T-helper 2 cell (primary cell): ENCODE data around the gene PRR20G.
"Not testable (repeated sequence)": the region's sequence is repeated elsewhere in the genome, so short reads cannot be mapped to it uniquely, and the experiment has no call there.

ENCODE experiments used
- DNase-seq, 5 experiments: peaks; one replicate each; pipeline versions ENCODE4 v3.0.0 to v3.0.0-alpha.2; 2012 to 2022
- total RNA-seq, 2 donors: gene quantifications; one replicate each; lab custom pipeline; 2026; lab: John Stamatoyannopoulos, UW

The PRR20G gene
- 0 reads per million in 2 donors for total RNA-seq

DNA sequence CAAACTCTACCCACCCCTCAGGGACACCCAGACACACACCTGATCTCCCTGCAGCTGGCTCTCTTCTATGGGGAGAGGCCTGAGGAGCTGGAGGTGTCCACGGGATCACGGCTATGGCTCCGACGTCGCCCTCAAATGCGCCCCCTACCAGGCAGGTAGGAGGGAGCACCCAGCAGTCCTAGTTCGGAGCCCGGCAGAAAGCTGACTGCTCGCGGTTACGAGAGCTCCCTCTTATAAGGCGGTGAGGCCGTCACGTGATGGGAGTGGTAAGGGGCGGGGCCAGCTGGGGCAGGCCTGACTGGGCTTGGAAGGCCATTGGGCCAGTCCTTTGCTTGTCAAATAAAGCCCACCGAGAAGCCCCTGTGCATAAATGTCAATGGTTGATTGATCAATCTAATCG is at the start of gene PRR20G:
TSS of gene PRR20G (minus strand) at position 207 of the 400 bp plus-strand sequence. CDS start 681 bp downstream, outside the sequence.
- DNase-seq: no peak

DNA sequence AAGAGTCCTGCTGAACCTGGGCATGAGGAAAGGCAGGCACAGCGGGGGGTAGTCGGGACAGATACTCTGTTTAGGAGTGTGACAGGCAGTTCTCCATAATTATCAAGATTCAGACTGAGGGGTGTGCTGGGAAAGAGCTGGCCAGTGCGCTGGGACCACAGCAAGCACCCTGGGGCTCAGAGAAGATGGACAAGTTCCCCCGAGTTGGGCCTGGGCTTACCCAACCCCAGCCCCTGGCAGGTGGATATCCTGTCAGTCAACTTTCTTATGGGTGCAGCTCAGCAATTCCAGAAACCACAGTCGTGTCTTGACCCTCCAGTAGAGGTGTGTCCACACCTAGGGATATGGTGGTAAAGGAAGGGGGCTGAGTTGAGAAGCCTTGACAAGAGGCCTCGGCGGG is 49.2 kb upstream of the PRR20G start:
- no peak for DNase-seq

DNA sequence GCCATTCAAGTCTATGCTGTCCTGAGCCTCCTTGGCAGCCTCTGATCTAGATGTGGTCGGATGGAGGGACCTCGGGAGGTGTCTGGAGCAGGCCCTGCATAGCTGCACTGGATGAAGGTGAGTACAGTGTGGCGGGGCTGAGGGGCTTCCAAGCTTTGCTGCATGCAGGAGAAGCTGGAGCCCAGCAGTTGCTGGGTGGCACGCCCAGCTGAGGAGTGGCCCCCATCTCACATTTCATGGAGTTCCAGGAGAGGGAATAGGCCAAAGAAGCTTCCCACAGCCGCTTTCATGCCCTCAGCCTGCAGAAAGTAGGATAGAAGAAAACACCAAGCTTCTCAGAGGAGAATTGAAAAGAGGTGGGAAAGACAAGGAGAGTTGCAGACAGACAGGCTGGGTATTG is 48.3 kb upstream of the PRR20G start:
- DNase-seq: no peak

DNA sequence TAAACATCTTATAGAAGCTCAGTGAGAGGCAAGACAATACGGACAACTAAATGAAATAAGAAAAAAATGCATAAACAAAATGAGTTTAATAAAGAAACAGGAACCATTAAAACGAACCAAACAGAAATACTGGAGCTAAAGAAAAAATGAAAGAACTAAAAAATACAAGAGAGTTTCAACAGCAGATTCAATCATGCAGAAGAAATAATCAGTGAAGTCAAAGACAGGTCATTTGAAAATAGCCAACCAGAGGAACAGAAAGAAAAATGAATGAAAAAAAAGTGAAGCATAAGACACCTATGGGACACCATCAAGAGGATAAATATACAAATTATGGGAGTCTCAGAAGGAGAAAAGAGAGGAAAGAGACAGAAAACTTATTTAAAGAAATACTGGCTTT is 42.5 kb upstream of the PRR20G start:
- no peak for DNase-seq

DNA sequence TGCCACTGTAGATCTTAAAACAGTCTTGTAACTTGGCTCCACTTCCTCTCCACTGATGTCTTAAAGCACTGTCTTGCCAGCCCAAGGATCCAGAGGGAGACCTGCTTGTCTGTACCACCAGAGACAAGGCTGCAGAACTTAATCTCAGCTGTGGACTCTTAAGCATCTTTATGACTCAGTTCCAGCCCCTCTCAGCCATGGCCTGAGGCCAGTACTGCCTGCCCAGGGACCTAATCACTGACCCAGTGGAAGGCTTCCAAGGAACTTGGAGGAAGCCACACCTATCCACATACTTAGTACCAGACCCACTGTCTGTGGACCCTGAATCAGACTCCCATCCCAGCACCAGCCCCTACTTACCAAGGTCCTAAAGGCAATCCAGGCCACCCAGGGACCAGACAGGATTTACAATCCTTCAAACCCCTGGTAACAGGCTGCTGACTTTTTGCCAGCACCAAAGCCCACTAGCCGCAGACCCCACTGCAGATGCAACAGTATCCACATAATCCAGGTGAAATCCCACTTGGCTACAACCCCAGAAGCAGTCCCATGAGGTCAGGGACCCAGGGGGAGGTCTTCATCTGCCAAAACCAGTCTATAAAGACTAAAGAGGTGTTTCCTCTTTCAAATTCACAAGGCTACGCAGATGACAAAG is 41.9 kb upstream of the PRR20G start:
- no peak for DNase-seq

DNA sequence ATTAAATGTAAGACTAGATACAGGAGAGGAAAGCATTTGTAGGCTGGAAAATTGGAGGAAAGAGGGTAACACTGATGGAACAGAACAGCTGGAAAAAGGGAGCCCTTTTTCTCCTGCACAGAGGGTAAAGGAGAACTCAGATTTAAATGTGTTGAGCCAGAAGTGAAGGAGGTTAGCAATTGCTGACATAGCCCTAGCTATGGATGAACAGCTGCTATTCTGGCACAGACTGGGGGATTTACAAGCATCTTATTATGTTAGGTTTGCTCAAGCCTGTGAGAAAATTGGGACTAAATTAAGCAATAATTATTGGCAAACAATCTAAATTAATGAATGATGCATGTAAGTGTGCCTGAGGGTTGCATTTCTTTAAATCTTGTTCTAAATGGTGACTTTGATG is 40.6 kb upstream of the PRR20G start:
- no peak for DNase-seq

DNA sequence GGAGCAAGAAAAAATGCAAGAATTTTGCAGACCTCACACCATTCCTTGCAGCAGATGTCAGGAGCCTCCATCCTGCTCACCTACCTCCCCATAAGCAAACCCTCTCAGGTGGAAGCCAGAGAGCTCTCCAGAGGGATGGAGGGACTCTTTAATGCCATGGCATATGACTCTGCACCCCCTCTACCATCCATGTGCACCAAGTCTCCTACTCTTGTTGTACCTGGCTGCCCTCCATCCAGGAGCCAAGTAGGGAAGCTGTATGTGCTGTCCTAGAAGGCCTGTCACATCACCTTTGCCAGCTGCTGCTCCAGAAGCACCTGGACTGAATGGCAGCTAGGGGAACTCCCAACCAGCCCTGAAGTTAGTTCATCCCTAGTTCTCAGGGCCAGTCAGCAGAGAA is 38.5 kb upstream of the PRR20G start:
- no peak for DNase-seq

DNA sequence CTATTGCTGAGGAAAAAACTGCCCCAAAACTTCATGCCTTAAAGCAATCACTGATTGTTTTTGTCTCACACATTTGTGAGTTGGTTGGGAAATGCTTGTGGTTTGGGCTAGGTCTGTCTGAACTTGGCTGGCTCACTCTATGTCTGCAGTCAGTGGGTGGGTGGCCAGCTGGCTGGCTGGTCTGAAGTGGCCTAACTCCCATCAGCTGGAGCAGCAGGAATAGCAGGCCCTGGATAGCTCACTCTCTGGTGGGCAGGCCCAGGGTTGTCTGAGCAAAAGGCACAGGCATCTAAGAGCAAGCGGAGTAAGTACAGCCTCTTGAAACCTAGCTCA is 37.7 kb upstream of the PRR20G start:
- DNase-seq: no peak

DNA sequence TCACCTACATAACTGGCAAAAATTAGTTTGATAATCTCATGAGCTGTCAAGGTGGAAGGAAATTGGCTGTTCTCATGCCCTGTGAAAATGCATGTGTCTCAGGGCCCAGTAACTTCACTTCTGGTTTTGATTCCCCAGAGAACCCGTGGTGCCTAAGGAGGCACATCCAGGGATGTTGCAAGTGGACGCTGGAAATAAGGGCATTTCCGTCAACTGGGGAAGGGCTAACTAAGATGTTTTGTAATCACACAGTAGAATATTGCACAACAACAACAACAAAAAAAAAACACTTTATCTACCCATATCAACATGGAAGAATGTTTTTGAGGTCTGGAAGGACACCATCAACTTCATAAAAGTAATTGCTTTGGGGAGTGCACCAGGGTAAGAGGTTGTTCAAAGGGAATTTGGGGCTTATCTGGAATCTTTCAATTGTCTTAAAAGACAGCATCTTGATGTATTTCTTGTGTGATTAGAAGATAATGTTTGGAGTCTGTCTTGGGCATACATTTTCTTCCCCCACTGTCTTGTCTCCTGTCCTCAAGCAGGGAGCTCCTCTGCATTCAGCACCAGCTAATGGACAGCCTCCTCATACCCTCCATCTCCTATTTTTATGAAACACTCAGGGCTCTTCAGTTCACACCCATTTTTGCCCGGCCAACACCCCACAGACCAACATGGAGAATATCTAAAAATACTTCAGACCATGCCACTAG is 37.2 kb upstream of the PRR20G start:
- DNase-seq: no peak

DNA sequence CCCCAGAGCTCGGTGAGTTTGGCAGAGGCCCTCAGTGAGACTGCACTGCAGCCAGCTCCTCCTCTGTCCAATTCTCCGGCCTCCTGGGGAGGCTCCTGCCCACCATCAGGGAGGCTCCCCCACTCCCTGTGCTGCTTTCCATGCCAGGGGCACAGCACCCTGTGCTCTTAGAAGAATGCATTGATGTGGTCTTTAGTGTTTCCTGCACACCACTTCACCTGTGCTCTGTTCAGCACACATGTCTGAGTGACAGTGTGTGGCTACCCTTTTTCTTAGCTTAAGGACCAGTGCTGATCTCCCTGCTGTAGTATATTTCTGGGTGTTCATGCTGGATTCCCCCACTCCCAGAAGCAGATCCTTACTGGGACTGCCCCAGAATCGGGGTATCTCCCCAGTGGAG is 36.2 kb upstream of the PRR20G start:
- no peak for DNase-seq

DNA sequence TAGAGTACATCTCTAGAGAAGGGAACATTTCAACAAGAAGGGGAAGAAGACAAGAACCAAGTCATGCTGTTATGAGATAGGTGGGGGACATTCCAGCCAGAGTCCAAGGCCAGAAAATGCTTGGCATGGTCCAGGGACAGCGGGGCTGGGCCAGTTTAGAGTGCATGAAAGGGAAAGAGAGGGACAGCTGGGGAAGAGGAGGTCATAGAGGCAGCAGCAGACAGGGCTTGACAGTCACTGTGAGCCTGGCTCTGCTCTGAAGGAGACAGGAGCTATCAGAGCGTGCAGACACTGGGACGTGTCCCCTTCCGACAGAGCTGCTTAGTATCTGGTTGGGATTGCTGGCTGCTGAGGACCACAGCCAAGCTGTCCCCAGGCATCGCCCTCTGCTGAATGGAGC is 35.7 kb upstream of the PRR20G start:
- DNase-seq: no peak

DNA sequence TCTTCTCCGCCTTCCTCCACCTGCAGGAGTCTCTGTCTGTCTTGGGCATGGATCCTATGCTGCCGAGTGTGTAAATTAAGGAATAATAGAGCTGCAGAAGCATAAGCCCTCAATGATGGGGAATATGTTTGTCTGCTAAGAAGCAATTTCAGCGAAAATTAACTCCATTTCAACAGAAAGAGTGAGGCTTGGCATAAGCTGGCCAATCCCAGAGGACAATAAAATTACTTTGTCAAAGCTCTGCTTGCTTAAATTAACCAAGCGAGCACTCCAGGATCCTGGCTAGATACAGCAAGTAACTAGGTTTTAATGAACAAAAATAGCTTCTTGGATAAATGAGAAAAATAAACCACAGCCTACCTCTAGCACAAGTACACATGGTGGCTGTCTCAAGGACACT is 33.5 kb upstream of the PRR20G start:
- DNase-seq: no peak

DNA sequence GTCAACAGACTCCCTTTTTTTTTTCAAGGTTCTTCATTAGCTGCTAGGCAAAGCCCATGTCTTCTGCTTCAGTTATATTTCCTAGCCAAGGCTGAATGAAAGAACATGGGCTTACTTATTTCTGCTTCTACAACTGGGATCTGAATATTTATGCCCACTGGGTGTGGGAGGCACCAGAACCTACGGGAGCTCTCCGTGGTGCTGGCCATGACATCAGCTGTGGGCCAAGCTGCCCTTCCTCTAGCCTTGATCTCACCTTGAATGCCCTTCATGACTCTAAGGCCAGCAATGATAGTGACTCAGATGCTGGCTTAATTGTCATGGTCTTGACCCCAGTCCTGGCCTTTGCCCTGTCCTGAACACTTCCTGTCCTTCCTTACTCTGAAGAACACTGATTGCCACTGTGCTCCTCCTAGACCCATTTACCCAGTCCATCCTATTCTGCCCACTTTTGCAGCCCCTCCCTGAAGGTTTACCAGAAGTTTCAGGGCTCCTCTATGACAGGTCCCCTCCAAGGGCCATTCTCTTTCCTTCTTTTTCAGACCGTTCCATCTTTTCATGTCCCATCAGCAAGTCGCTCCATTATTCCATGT is 32.8 kb upstream of the PRR20G start:
- DNase-seq: no peak

DNA sequence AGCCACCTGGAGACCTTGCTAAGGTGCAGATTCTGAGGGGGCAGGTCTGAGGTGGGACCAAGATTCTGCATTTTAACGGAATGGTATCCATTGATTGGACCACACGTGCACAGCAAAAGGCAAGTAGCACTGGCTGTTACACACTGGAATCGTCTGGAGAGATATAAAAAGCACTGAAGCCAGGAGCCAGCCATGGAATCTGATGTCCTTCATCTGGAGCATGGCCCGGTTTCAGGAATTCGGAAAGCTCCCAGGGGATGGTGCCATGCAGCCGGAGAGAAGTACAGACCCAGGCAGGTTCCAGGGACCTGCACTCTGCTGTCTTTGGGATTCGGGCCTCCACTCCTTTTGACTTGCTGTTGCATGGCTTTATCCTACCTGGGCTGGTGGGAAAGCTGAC is 28.8 kb upstream of the PRR20G start:
- no peak for DNase-seq

DNA sequence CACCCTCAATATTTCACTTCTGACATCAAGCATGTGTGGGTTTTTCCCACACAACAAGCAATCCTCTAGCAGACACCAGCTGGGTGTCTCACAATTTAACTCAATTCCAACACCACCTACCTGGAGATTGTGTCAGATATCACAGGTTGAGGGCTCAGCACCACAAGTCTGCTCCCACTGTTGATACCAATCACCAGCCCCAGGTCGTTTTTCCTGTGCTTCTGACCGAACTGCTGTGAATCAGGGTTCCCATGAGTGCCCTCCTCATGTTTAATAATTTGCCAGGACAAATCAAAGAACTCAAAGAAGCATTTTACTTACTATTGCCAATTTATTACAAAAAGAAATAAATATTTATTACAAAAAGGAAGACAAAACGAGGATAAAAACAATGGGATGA is 25.0 kb upstream of the PRR20G start:
- no peak for DNase-seq

DNA sequence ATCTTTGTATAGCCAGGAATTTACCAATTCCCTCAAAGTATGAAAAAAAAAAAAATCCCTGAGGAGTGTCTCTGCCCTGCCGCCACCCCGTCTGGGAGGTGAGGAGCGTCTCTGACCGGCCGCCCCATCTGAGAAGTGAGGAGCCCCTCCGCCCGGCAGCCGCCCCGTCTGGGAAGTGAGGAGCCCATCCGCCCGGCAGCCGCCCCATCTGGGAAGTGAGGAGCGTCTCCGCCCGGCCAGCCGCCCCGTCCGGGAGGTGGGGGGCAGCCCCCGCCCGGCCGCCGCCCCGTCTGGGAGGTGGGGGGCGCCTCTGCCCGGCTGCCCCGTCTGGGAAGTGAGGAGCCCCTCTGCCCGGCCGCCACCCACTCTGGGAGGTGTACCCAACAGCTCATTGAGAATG is 21.0 kb upstream of the PRR20G start:
- DNase-seq: not testable (repeated sequence)

DNA sequence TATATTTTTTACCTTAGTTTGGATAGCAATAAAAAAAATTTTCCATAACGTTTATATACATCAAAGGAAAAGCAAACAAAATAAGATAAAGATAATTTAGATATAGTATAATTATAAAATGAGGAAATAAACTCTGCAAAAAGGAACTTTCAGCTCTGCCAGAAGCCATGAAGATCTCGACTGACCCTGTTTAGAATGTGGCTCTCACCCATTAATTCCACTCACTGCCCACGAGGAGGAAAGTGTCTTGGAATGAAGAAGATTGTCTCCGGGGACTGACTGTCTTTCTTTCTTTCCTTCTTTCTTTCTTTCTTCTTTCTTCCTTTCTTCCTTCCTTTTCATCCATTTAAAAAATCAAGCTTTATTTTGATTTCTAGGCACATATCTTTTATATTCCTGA is 20.1 kb upstream of the PRR20G start:
- no peak for DNase-seq

DNA sequence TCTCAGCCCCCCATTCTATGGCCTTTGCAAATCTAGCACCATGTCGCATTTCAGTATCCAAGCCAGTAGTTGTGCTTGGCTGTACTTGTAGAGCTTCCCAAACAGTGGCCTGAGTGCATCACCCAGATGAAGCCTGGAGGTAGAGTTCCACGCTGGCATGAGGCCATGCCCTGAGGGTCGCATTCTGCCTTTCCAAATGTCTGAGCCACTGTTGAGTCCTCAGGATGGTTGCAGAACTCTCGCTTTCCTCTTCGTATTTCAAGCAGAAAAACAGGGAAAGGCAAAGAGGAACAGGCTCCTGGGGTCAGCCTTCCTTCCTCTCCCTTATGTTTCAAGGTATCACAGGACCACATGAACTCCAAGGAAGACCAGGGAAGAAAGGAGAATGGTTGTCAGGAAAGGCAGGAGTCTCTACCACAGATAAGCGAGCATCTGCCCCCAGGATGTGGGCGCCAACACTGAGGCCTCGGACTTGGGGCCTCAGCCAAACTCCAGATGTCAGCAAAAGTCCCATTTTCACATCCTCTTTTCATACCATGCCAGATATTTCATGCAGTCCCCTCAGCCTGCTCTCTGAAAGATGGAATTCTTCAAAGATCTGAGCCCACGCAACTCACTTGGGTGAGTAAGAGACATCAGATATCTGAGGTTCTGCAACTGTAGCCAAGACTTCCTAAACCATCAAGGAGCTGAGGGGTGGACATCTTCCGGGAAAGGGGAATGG is 19.4 kb upstream of the PRR20G start:
- DNase-seq: no peak

DNA sequence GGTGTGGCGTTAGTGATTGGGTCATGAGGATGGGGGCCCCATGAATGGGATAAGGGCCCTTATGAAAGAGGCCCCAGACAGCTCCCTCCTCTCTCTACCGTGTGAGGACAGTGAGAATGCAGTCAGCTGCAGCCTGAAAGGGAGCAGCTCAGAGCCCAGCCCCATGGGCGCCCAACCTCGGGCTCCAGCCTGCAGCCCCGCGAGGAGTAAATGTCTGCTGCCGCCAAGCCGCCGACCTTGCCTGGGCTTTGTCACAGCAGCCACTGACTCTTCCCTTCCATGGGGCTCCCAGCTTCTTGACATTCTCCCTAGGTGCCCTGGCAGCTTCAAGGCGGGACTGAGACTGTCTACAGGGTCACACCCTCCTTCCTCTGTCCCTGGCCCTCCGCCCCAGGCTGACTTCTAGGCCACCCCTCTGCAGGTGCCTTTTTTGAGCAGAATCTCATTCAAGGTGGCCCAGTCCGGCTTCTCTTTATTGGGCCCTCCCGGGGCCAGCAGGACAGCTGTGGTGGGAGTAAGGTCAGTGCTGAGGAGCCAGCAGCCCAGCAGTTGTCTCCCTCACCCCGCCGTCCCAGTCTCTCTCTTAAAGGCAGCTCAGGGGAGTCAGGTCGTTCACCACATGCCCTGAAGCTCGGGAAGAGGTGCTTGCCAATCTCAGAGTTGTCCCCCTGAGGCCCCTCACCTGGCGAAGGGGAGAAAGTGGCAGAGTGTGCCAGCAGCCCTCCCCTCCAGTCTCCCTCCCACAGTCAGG is 18.7 kb upstream of the PRR20G start:
- no peak for DNase-seq

DNA sequence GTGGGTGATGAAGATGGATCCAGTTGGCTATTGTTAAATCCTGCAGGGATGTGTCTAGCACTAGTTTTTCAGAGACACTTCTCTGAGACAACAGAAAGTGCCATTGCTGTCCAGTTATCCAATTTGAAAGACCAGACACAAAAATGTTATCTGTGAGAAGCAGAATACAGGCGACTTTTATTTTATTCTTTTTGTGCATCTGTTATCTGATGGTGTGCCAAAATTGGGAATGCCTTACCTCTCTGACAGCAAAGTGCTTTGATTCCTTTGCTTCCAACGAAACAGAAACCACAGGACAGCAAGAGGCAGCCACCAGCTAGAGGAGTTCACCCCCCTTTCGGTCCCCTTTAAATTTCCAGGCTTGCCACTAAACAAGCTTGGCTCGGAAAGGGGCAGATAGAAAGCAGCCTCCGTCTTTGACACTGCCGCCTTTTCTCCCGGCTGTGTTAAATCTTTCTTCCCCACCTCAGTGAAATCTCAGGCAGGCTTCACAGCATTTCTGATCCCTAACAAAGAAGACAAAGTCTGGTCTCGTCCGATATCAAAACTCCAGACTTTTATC is 17.7 kb upstream of the PRR20G start:
- DNase-seq: no peak

DNA sequence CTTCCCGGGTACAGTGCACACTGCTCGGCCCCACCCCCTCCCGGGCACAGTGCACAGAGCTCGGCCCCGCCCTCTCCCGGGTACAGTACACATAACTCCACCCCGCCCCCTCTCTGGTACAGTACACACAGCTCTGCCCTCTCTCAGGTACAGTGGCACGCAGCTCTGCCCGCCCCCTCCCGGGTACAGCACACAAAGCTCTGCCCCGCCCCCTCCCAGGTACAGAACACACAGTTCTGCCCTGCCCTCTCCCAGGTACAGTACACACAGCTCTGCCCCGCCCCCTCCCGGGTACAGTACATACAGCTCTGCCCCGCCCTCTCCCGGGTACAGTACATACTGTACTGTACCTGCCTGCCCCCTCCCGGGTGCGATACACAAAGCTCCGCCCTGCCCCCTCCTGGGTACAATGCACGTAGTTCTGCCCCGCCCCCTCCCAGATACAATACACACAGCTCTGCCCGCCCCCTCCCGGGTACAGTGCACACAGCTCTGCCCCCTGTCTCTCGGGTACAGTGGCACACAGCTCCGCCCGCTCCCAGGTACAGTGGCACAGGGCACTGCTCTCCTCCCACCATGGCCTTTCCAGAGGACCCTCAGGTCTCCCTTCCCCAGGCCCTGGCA is 16.4 kb upstream of the PRR20G start:
- DNase-seq: no peak

DNA sequence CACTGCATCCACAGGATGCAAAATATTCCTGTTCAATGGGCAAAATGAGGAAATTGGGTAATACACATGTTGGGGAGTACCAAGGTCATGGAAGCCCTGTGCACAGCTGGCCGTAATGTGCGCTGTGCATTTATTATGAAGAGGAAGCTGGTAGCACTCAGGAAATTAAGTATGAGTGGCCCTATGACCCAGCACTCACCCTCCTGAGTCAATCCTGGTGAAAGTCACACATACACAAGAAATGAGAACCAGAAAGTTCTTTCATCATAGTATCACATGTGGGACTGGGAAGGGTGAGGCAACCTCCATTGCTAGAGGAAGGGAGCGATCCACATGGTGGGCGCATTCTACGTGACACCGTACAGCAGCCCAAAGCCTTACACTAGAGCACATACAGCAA is 11.4 kb upstream of the PRR20G start:
- no peak for DNase-seq
